Measurements from ENCODE around the gene RAMACL. TPM values are rescaled to one million over a fixed set of nuclear protein-coding genes. Genes with fewer than 3 reads are reported as not detected.
"Not testable (repeated sequence)": the region's sequence is repeated elsewhere in the genome, so short reads cannot be mapped to it uniquely, and the experiment has no call there.

The RAMACL gene
- total RNA-seq, 1 donor from 2014 or later, result 1.2 TPM

GRCh38 chr6:166583230-166583965, 3.1 kb downstream of the RAMACL start:
- Histone ChIP-seq H3K36me3 (ENCODE audit: insufficient read depth, low read length) (no peaks in the 10 kb centered on the region), H2AFZ (ENCODE audit: low read depth, low read length) (no peak overlapping the region), H3K9ac (ENCODE audit: low read length) (no peak overlapping the region), H3K4me1 (ENCODE audit: insufficient read depth, low read length) (no peaks in the 10 kb centered on the region), H3K79me2 (ENCODE audit: insufficient read depth, low read length) (peaks cover 40% of the 10 kb centered on the region), H3K4me2 (ENCODE audit: low read length) (no peak overlapping the region), H4K20me1 (ENCODE audit: insufficient read depth, low read length) (no peaks in the 10 kb centered on the region), H3K27me3 (ENCODE audit: insufficient read depth, low read length) (no peaks in the 10 kb centered on the region), H3K4me3 (ENCODE audit: insufficient read depth, low read depth, low read length) (no peak overlapping the region), H3K27ac (ENCODE audit: low read depth, low read length) (no peak overlapping the region), H3K9me3 (ENCODE audit: insufficient read depth, low read depth, low read length) (no peaks in the 10 kb centered on the region)
- no peaks in the 10 kb centered on the region for H3K27me3 Mint-ChIP-seq (ENCODE audit: low read depth, unreplicated experiment)
- TF ChIP-seq EZH2 (IDR thresholded peaks at IDR 0.05; ENCODE audit: insufficient read depth, low read length), result no peak
- TF ChIP-seq, protein P1, sequence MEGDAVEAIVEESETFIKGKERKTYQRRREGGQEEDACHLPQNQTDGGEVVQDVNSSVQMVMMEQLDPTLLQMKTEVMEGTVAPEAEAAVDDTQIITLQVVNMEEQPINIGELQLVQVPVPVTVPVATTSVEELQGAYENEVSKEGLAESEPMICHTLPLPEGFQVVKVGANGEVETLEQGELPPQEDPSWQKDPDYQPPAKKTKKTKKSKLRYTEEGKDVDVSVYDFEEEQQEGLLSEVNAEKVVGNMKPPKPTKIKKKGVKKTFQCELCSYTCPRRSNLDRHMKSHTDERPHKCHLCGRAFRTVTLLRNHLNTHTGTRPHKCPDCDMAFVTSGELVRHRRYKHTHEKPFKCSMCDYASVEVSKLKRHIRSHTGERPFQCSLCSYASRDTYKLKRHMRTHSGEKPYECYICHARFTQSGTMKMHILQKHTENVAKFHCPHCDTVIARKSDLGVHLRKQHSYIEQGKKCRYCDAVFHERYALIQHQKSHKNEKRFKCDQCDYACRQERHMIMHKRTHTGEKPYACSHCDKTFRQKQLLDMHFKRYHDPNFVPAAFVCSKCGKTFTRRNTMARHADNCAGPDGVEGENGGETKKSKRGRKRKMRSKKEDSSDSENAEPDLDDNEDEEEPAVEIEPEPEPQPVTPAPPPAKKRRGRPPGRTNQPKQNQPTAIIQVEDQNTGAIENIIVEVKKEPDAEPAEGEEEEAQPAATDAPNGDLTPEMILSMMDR (IDR thresholded peaks at IDR 0.05; ENCODE audit: insufficient read depth, low read depth, low read length), result no peak
- H3K27ac Mint-ChIP-seq (ENCODE audit: unreplicated experiment), result no peak overlapping the region
- peaks cover 4% of the 10 kb centered on the region for H3K36me3 Mint-ChIP-seq (ENCODE audit: low read depth, unreplicated experiment)
- no peaks in the 10 kb centered on the region for H3K9me3 Mint-ChIP-seq (ENCODE audit: unreplicated experiment)
- peaks cover 34% of the 10 kb centered on the region for H3K4me1 Mint-ChIP-seq (ENCODE audit: low read depth, unreplicated experiment)
- H3K4me3 Mint-ChIP-seq (ENCODE audit: unreplicated experiment), result no peak overlapping the region
- FAIRE-seq (no peak), DNase-seq (ENCODE audit: low read depth) (no peak)

- no peak overlapping the region for H3K27ac ChIP-seq (ENCODE audit: low read depth, low read length)
- H3K36me3 ChIP-seq (ENCODE audit: insufficient read depth, low read length), result no peaks in the 10 kb centered on the region
- peaks cover 2% of the 10 kb centered on the region for H3K9me3 Mint-ChIP-seq (ENCODE audit: unreplicated experiment)
- peaks cover 9% of the 10 kb centered on the region for H3K36me3 Mint-ChIP-seq (ENCODE audit: low read depth, unreplicated experiment)
- no peaks in the 10 kb centered on the region for H3K9me3 ChIP-seq (ENCODE audit: insufficient read depth, low read depth, low read length)
- no peak overlapping the region for H3K4me3 ChIP-seq (ENCODE audit: insufficient read depth, low read depth, low read length)
- peaks cover 29% of the 10 kb centered on the region for H3K4me1 Mint-ChIP-seq (ENCODE audit: low read depth, unreplicated experiment)
- no peak overlapping the region for H3K27ac Mint-ChIP-seq (ENCODE audit: unreplicated experiment)
- H2AFZ ChIP-seq (ENCODE audit: low read depth, low read length), result no peak overlapping the region
- no peaks in the 10 kb centered on the region for H3K27me3 Mint-ChIP-seq (ENCODE audit: low read depth, unreplicated experiment)
- FAIRE-seq, result no peak
- H3K4me1 ChIP-seq (ENCODE audit: insufficient read depth, low read length), result no peaks in the 10 kb centered on the region
- peaks cover 42% of the 10 kb centered on the region for H3K79me2 ChIP-seq (ENCODE audit: insufficient read depth, low read length)
- no peaks in the 10 kb centered on the region for H3K27me3 ChIP-seq (ENCODE audit: insufficient read depth, low read length)
- no peak overlapping the region for H3K4me2 ChIP-seq (ENCODE audit: low read length)
- H3K9ac ChIP-seq (ENCODE audit: low read length), result no peak overlapping the region
- DNase-seq (ENCODE audit: low read depth), result peak; percentile 42
- no peak overlapping the region for H3K4me3 Mint-ChIP-seq (ENCODE audit: unreplicated experiment)
- no peaks in the 10 kb centered on the region for H4K20me1 ChIP-seq (ENCODE audit: insufficient read depth, low read length)
- TF ChIP-seq, protein P1 (IDR thresholded peaks at IDR 0.05; ENCODE audit: insufficient read depth, low read depth, low read length), result no peak
- TF ChIP-seq EZH2 (IDR thresholded peaks at IDR 0.05; ENCODE audit: insufficient read depth, low read length), result no peak
Observed at GRCh38 chr6:166582258-166582657, 4.2 kb downstream of the RAMACL start.

DNA sequence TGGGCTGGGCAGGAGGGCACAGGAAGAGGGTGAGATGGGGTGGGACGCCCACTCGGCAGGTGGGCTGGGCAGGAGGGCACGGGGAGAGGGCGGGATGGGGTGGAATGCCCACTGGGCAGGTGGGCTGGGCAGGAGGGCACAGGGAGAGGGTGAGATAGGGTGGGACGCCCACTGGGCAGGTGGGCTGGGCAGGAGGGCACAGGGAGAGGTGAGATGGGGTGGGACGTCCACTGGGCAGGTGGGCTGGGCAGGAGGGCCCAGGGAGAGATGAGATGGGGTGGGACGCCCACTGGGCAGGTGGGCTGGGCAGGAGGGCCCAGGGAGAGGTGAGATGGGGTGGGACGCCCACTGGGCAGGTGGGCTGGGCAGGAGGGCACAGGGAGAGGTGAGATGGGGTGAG, 4.7 kb downstream of the RAMACL start:
- not testable (repeated sequence) for H3K27ac ChIP-seq (ENCODE audit: low read depth, low read length); H3K9me3 ChIP-seq (ENCODE audit: insufficient read depth, low read depth, low read length); H3K36me3 ChIP-seq (ENCODE audit: insufficient read depth, low read length); H3K9me3 Mint-ChIP-seq (ENCODE audit: unreplicated experiment); H3K36me3 Mint-ChIP-seq (ENCODE audit: low read depth, unreplicated experiment); H2AFZ ChIP-seq (ENCODE audit: low read depth, low read length); H3K27me3 ChIP-seq (ENCODE audit: insufficient read depth, low read length); H3K4me3 ChIP-seq (ENCODE audit: insufficient read depth, low read depth, low read length); FAIRE-seq; H3K4me3 Mint-ChIP-seq (ENCODE audit: unreplicated experiment); H3K4me1 ChIP-seq (ENCODE audit: insufficient read depth, low read length); H3K4me2 ChIP-seq (ENCODE audit: low read length); H3K9ac ChIP-seq (ENCODE audit: low read length); H4K20me1 ChIP-seq (ENCODE audit: insufficient read depth, low read length); DNase-seq (ENCODE audit: low read depth); H3K27me3 Mint-ChIP-seq (ENCODE audit: low read depth, unreplicated experiment); H3K27ac Mint-ChIP-seq (ENCODE audit: unreplicated experiment)
- peaks cover 37% of the 10 kb centered on the region for H3K79me2 ChIP-seq (ENCODE audit: insufficient read depth, low read length)
- peaks cover 26% of the 10 kb centered on the region for H3K4me1 Mint-ChIP-seq (ENCODE audit: low read depth, unreplicated experiment)

Measured in astrocyte (in vitro differentiated cells and primary cell).